ENCODE data around the gene CLCN4. TPM values are rescaled to one million over a fixed set of nuclear protein-coding genes. Genes with fewer than 3 reads are reported as not detected.

The CLCN4 gene
- total and polyA plus RNA-seq, 2 of the 8 experiments (the other 6 are each of a cell fraction or from before 2014, with no cell fraction given): 3.3 to 11.2 TPM

DNA sequence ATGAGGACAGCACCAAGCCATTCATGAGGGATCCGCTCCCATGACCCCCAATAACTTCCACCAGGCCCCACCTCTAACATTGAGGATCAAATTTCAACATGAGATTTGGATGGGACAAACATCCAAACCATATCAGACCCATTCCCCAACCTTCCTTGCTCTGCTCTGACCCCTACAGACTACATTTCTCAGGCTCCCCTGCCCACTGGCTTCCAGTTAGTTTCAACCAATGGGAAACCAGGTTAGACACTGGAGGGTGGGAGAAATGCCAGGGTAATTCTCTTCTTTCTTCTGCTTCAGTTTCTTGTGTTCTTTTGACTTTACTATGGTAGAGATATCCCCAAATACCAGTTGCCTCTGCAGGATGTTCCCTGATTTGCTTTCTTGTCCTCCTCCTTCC lies 125.7 kb downstream of the CLCN4 start:
- FAIRE-seq (no peak), DNase-seq (ENCODE audit: low read depth in 1 of 2, low spot score in 2 of 2) (no peak)
- no peak overlapping the region for H3K4ac ChIP-seq (replicated peaks; ENCODE audit: insufficient read length, low read depth, low read length)
- no peak overlapping the region for H2BK12ac ChIP-seq (ENCODE audit: low read depth, low read length)
- no peak overlapping the region for H2BK15ac ChIP-seq (ENCODE audit: low read length)
- H3K14ac ChIP-seq (ENCODE audit: insufficient read length): no peak overlapping the region
- H3K18ac ChIP-seq (ENCODE audit: extremely low read depth, low read length): no peak overlapping the region
- H4K5ac ChIP-seq (ENCODE audit: insufficient read length, low read depth, low read length): no peak overlapping the region
- no peaks in the 10 kb centered on the region for H4K20me1 ChIP-seq (replicated peaks in 1 of 2; ENCODE audit: control insufficient read depth in 1 of 2, insufficient read depth in 2 of 2, low read length in 2 of 2)
- TF ChIP-seq NRF1 (IDR thresholded peaks at IDR 0.05; ENCODE audit: low read depth, low read length) (no peak), RNF2 (IDR thresholded peaks at IDR 0.05; ENCODE audit: borderline replicate concordance, low read depth, low read length, missing control alignments, poor library complexity, severe bottlenecking) (no peak), RAD21 (IDR thresholded peaks at IDR 0.05 in 1 of 2, conservative IDR thresholded peaks at IDR 0.05 in 1 of 2; ENCODE audit: low read depth in 2 of 2, low read length in 2 of 2) (peak in 1 of 2 experiments; percentile 8; a peak in 1 of 4 replicates), KDM1A (IDR thresholded peaks at IDR 0.05; ENCODE audit: borderline replicate concordance, low read length) (no peak)
- no peaks in the 10 kb centered on the region for H3K79me1 ChIP-seq (ENCODE audit: low read depth, low read length)
- H3K27ac ChIP-seq (ENCODE audit: low read depth, low read length): no peak overlapping the region
- no peak overlapping the region for H2BK20ac ChIP-seq (ENCODE audit: low read length)
- no peak overlapping the region for H3K4me2 ChIP-seq (ENCODE audit: insufficient read depth in 1 of 2, low read depth in 2 of 2, low read length in 2 of 2)
- no peak overlapping the region for H2AK5ac ChIP-seq (ENCODE audit: low read depth, low read length)
- no peak overlapping the region for H2BK120ac ChIP-seq (replicated peaks; ENCODE audit: low read depth, low read length)
- no peaks in the 10 kb centered on the region for H3K36me3 ChIP-seq (ENCODE audit: control insufficient read depth in 2 of 4, insufficient read depth in 4 of 4, low read length in 3 of 4)
- H3K4me1 ChIP-seq (replicated peaks in 1 of 4; ENCODE audit: control insufficient read depth in 3 of 4, insufficient read depth in 4 of 4, low read length in 3 of 4): no peaks in the 10 kb centered on the region
- no peaks in the 10 kb centered on the region for H3K23me2 ChIP-seq (ENCODE audit: low read depth, low read length)
- H3K27me3 ChIP-seq (replicated peaks in 1 of 4; ENCODE audit: control insufficient read depth in 3 of 4, extremely low read depth in 1 of 4, insufficient read depth in 3 of 4, low read length in 3 of 4): no peaks in the 10 kb centered on the region; a peak in 1 of 7 replicates
- ChIA-PET POLR2A (ENCODE audit: partially characterized antibody) (no interaction called here), CTCF (ENCODE audit: partially characterized antibody) (no interaction called here)
- H3K23ac ChIP-seq (ENCODE audit: insufficient read length): no peak overlapping the region
- no peak overlapping the region for H3K4me3 ChIP-seq (ENCODE audit: extremely low read depth in 1 of 4, insufficient read depth in 2 of 4, low read depth in 3 of 4, low read length in 4 of 4)
- no peaks in the 10 kb centered on the region for H3K79me2 ChIP-seq (ENCODE audit: control insufficient read depth in 1 of 2, insufficient read depth in 2 of 2, low read length in 2 of 2)
- H2AFZ ChIP-seq (ENCODE audit: low read length): no peak overlapping the region
- H4K91ac ChIP-seq (replicated peaks; ENCODE audit: insufficient read length, low read length): no peak overlapping the region
- no peaks in the 10 kb centered on the region for H3K9me3 ChIP-seq (ENCODE audit: insufficient read depth in 2 of 2, low read depth in 1 of 2, low read length in 1 of 2)
- no peak overlapping the region for H4K8ac ChIP-seq (ENCODE audit: extremely low read depth, insufficient read depth, low read length)
- H3K56ac ChIP-seq (replicated peaks; ENCODE audit: insufficient read length, low read depth, low read length): no peak overlapping the region
- H2BK5ac ChIP-seq (ENCODE audit: low read depth, low read length): no peak overlapping the region
- no peak overlapping the region for H3K9ac ChIP-seq (replicated peaks in 1 of 4; ENCODE audit: extremely low read depth in 1 of 4, low read depth in 3 of 4, low read length in 3 of 4)
- 63% methylated on average over 1 of the region's 1 CpG; no CpG with 5 or more reads in 1 of the 2 experiments for WGBS, 2 experiments (ENCODE audit: extremely low coverage in 1 of 2, insufficient coverage in 1 of 2, insufficient read length in 1 of 2, insufficient replicate concordance in 2 of 2, low coverage in 1 of 2, low lambda C conversion rate in 2 of 2, missing lambda C conversion rate in 1 of 2)
